ENCODE data around the gene GDA.

- TF ChIP-seq POLR2A (IDR thresholded peaks at IDR 0.05; ENCODE audit: low read depth, low read length): no peak
- no peak for TF ChIP-seq CTCF (conservative IDR thresholded peaks at IDR 0.05; ENCODE audit: low read depth, low read length)
- TF ChIP-seq MAZ (IDR thresholded peaks at IDR 0.05; ENCODE audit: borderline replicate concordance, low read depth, low read length): no peak
- no peak for TF ChIP-seq RFX5 (IDR thresholded peaks at IDR 0.05; ENCODE audit: low read depth, low read length)
Measured at GRCh38 chr9:72149231-72149975, at the start of gene GDA.
